AG08395 (cell line): ENCODE results near the gene VGLL2.

ENCODE experiments used
- DNase-seq: peaks from one replicate; pipeline ENCODE4 v3.0.0; 2012; ENCODE audit warnings: mixed read lengths, low spot score

The VGLL2 gene

GRCh38 chr6:117269638-117270054, 4.3 kb downstream of the VGLL2 start:
- DNase-seq: no peak

GRCh38 chr6:117270055-117270842, 4.9 kb downstream of the VGLL2 start:
- DNase-seq: no peak

- no peak for DNase-seq
Measured at GRCh38 chr6:117270843-117271507, 5.6 kb downstream of the VGLL2 start.

GRCh38 chr6:117272032-117272866, 6.9 kb downstream of the VGLL2 start:
- no peak for DNase-seq

GRCh38 chr6:117272891-117273290, 7.5 kb downstream of the VGLL2 start:
- no peak for DNase-seq

- no peak for DNase-seq
Measured at GRCh38 chr6:117275205-117275604, 9.8 kb downstream of the VGLL2 start.

GRCh38 chr6:117275711-117276110, 10.4 kb downstream of the VGLL2 start:
- DNase-seq: no peak

GRCh38 chr6:117276778-117277316, 11.5 kb downstream of the VGLL2 start:
- no peak for DNase-seq

GRCh38 chr6:117280922-117281321, 15.6 kb downstream of the VGLL2 start:
- no peak for DNase-seq

- no peak for DNase-seq
Measured at GRCh38 chr6:117288083-117288715, 22.8 kb downstream of the VGLL2 start.

- no peak for DNase-seq
Measured at GRCh38 chr6:117290173-117290846, 25.0 kb downstream of the VGLL2 start.

- DNase-seq: no peak
Measured at GRCh38 chr6:117298941-117299340, 33.6 kb downstream of the VGLL2 start.

GRCh38 chr6:117303323-117303722, 38.0 kb downstream of the VGLL2 start:
- no peak for DNase-seq

GRCh38 chr6:117304446-117304845, 39.1 kb downstream of the VGLL2 start:
- DNase-seq: no peak

- no peak for DNase-seq
Measured at GRCh38 chr6:117306227-117306790, 41.0 kb downstream of the VGLL2 start.

GRCh38 chr6:117307655-117308054, 42.3 kb downstream of the VGLL2 start:
- DNase-seq: no peak

- DNase-seq: no peak
Measured at GRCh38 chr6:117309069-117309468, 43.7 kb downstream of the VGLL2 start.

GRCh38 chr6:117309611-117310010, 44.3 kb downstream of the VGLL2 start:
- no peak for DNase-seq

- DNase-seq: no peak
Measured at GRCh38 chr6:117311310-117311709, 46.0 kb downstream of the VGLL2 start.

GRCh38 chr6:117311726-117312125, 46.4 kb downstream of the VGLL2 start:
- no peak for DNase-seq

- no peak for DNase-seq
Measured at GRCh38 chr6:117317261-117317660, 51.9 kb downstream of the VGLL2 start.
